GM21515 (cell line): Measurements from ENCODE around the gene SLC6A15.

Source experiments
- ATAC-seq: cut with Tn5 transposase; IDR thresholded peaks from one replicate; pipeline ENCODE4 v1.9.1; 2021; ENCODE audit not compliant: unreplicated experiment

The SLC6A15 gene

GRCh38 chr12:84912198-84913128 is at the start of gene SLC6A15:
Gene SLC6A15 (minus strand): TSS chr12:84912799. CDS start chr12:84892120, 20,679 bp downstream.
- ATAC-seq = no peak

- ATAC-seq = no peak
These were observed 48.3 kb upstream of the SLC6A15 start for GRCh38 chr12:84960918-84961317.

DNA sequence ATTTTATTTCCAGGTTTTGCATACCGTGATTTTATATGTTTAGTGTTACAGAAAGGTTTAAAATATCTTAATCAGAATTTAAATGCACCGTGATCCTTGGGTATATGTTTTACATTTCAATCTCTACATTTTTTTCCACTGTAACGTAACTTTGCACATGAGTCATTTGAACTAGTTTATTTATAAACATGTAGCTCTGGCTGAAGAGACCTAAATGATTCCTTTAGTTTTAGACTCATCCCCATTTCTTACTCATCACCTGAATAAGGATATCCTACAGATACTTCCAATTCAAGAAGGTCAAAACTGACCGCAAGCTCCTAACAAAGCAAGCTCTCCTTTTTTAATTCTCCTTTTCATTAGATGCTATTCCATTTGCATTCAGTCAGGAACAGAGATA is 42.7 kb upstream of the SLC6A15 start:
- ATAC-seq = no peak

GRCh38 chr12:84954415-84954814 is 41.8 kb upstream of the SLC6A15 start:
- no peak for ATAC-seq

GRCh38 chr12:84950971-84951546 is 38.5 kb upstream of the SLC6A15 start:
- no peak for ATAC-seq

- no peak for ATAC-seq
These were observed 34.2 kb upstream of the SLC6A15 start for GRCh38 chr12:84946753-84947152.

- ATAC-seq = no peak
These were observed 24.8 kb upstream of the SLC6A15 start for GRCh38 chr12:84937415-84937814.

DNA sequence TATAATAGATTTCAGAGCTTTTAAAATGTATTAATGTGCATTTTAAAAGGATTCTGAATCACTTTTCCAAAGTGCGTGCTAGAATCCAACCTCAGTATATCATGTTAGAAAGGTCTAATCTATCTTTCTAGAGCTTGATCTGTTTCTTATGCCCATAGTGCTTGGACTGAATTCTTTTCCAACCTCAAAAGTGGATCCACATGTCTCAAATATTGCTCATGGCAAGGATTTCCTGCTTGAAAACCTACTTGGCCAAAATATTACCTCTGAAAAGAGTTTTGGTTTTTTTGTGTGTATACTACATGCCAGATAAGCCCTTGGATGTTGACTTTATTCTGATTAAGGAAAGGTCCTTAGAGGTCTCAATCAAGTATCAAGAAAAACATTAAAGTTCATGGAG is 16.9 kb upstream of the SLC6A15 start:
- no peak for ATAC-seq

DNA sequence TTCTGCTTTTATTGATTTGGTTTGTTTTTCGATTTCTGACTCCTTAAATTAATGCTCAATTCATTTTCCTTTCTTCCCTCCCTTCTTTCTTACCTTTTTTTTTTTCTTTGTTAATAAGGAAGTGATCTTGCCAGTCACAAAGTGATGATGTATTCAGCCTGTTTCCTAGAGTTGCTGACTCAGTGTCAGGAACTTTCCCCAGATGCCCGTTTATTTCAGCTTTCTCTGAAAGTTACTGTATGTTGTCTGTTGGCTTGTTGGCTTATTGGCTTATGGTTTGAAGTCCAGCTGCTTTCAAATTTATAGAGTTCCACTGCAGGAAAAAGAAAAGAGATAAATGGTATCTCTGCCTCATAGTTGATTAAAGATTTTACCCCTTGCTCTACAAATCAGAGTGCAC is 12.4 kb upstream of the SLC6A15 start:
- ATAC-seq = no peak

- ATAC-seq = no peak
These were observed 10.1 kb upstream of the SLC6A15 start for GRCh38 chr12:84922693-84923092.

GRCh38 chr12:84920331-84920730 is 7.7 kb upstream of the SLC6A15 start:
- no peak for ATAC-seq

DNA sequence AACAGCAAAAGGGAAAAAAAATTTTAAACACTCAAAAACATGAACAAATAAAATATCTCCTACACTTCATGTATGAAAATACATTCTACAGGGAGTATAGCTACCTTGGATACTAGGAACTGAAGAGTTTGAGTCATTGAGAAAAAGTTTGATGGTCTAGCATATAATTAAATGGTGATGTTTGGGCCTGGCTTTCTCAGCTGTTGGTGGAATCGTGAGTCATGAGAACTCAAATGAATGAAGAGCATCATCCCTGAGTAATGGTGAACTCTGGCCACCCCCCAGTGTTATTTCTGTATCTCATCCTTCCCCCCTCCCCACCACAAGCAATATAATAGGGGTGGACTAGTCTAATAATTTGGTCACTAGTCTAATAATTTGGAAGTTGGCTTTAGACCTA is 6.7 kb upstream of the SLC6A15 start:
- ATAC-seq = no peak

- no peak for ATAC-seq
These were observed 523 bp upstream of the SLC6A15 start for GRCh38 chr12:84913129-84913515.

GRCh38 chr12:84911271-84912197 is 1.1 kb downstream of the SLC6A15 start:
- no peak for ATAC-seq

DNA sequence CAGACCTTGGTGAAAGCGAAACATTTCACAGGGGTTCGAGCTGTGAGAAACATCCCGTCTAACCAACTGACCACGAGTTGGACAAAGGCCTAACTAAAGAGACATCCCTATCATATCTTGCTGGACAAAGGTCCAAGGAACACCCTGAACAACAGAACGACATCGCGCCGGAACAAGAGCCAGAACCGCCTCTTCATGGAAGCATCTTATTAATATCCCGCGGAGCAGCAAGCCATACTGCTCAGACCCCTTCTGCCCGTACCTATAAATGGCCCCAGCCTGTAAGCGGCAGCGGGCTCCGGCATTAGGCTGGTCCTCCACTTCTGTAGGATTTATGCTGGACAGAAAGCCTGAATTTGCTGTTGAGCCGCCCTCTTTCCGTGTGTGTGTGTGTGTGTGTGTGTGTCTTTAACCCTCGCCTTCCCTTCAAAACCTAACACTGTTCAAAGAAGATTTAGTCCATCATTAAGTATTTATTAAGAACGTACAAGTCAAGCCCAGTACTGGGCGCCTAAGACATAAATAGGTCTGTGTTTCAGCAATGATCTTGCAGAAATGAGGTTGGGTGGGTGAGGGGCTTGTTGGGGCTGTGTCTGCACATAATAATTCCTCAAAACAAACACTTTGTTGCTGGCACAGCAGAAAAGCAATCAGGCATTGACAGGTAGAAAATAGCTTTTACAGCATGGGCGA is 1.9 kb downstream of the SLC6A15 start:
- ATAC-seq = no peak

GRCh38 chr12:84904051-84904450 is 8.5 kb downstream of the SLC6A15 start:
- no peak for ATAC-seq

GRCh38 chr12:84891106-84891838 is 21.3 kb downstream of the SLC6A15 start:
- ATAC-seq = no peak

DNA sequence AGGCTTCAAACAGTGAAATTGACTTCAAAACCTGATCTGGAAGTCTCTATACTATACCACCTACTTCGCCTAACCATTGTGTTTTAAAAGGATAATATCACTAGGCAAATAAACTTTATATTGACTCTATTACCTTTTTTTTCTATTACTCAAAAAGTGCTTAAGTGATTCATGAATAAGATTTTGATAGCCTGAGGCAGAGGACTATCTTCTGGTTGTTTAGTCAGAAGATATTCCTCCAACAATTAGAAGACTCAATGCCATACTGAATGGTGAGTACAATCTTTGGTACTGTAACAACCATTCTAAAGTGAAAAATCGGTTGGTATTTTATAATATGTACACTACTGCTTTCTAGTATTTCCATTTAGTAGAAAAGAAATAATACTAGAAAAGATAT is 22.8 kb downstream of the SLC6A15 start:
- no peak for ATAC-seq

DNA sequence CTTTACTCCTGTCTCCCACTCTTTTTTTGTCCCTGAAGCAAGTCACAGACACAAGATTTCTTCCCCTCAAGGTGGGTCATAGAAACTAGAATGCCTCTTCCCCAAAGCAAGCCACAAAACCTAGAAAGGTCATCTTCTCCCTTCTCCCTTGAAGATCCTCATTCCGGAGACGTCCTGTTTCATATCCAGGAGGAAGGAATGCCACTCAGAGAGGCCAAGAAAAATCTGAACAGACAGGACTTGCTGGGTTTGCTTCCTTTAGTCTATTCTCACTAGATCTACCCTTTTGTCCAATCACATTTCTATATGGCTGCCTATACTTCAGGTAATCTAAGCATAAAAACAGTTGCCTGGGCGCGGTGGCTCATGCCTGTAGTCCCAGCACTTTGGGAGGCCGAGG is 23.7 kb downstream of the SLC6A15 start:
- ATAC-seq = no peak

DNA sequence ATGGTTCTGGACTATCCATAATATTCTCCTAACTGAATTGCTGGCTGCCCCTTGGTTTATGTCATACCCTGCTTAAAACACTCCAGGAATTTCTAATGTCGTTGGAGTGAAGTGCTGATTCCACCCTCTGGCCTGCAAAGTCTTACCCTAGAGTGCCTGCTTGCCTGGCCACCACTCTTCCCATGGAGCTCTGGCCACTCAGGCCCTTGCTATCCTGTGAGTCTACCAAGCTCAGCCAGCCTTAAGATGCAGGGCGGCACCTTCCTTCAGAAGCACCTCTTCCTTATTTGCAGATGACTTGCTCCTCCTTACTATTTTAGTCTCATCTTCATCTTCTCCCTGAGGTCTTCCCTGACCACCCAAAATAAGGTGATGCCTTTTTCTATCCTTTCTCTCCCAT is 35.3 kb downstream of the SLC6A15 start:
- ATAC-seq = no peak
